SKM-1 treated with dmso at 0.1 percent for 144 hours (cell line): ENCODE data around the gene TCF7L1.
"Not testable (repeated sequence)": the region's sequence is repeated elsewhere in the genome, so short reads cannot be mapped to it uniquely, and the experiment has no call there.

Experiments used
- DNase-seq: peaks from one replicate; lab custom pipeline; 2025; ENCODE audit not compliant: unreplicated experiment; lab: John Stamatoyannopoulos, UW

The TCF7L1 gene

GRCh38 chr2:85132397-85132796 is 795 bp upstream of the TCF7L1 start:
- DNase-seq: no peak

GRCh38 chr2:85133751-85134254 is 611 bp downstream of the TCF7L1 start:
- DNase-seq: no peak

- DNase-seq: no peak
These were observed 1.2 kb downstream of the TCF7L1 start for GRCh38 chr2:85134255-85134895.

- no peak for DNase-seq
These were observed 1.9 kb downstream of the TCF7L1 start for GRCh38 chr2:85134896-85135659.

GRCh38 chr2:85135660-85135914 is 2.4 kb downstream of the TCF7L1 start:
- DNase-seq: no peak

GRCh38 chr2:85137156-85137555 is 4.0 kb downstream of the TCF7L1 start:
- no peak for DNase-seq

GRCh38 chr2:85143463-85144082 is 10.4 kb downstream of the TCF7L1 start:
- DNase-seq: no peak

- DNase-seq: no peak
These were observed 12.1 kb downstream of the TCF7L1 start for GRCh38 chr2:85145116-85145820.

- no peak for DNase-seq
These were observed 15.0 kb downstream of the TCF7L1 start for GRCh38 chr2:85148190-85148589.

GRCh38 chr2:85151026-85151425 is 17.8 kb downstream of the TCF7L1 start:
- DNase-seq: no peak

- DNase-seq: no peak
These were observed 19.7 kb downstream of the TCF7L1 start for GRCh38 chr2:85152895-85153294.

- DNase-seq: no peak
These were observed 21.0 kb downstream of the TCF7L1 start for GRCh38 chr2:85154048-85154753.

- DNase-seq: not testable (repeated sequence)
These were observed 21.9 kb downstream of the TCF7L1 start for GRCh38 chr2:85155082-85155481.

GRCh38 chr2:85156153-85156552 is 23.0 kb downstream of the TCF7L1 start:
- DNase-seq: no peak

- no peak for DNase-seq
These were observed 23.4 kb downstream of the TCF7L1 start for GRCh38 chr2:85156619-85157018.

- no peak for DNase-seq
These were observed 24.2 kb downstream of the TCF7L1 start for GRCh38 chr2:85157345-85157744.

GRCh38 chr2:85158559-85159273 is 25.5 kb downstream of the TCF7L1 start:
- no peak for DNase-seq

GRCh38 chr2:85159589-85159988 is 26.4 kb downstream of the TCF7L1 start:
- no peak for DNase-seq

GRCh38 chr2:85160966-85161960 is 28.1 kb downstream of the TCF7L1 start:
- no peak for DNase-seq
